ENCODE measurements around the gene C18orf63.

Gene C18orf63

GRCh38 chr18:74399091-74399887, 83.7 kb downstream of the C18orf63 start:
- no peaks in the 10 kb centered on the region for H3K4me1 ChIP-seq (ENCODE audit: insufficient read depth, low read length)
- no peaks in the 10 kb centered on the region for H3K27me3 ChIP-seq (ENCODE audit: insufficient read depth, low read length)
- no peak overlapping the region for H3K9ac ChIP-seq (ENCODE audit: low read depth, low read length)
- no peak overlapping the region for H3K4me3 ChIP-seq (ENCODE audit: low read length)
- no peaks in the 10 kb centered on the region for H3K36me3 ChIP-seq (ENCODE audit: insufficient read depth, low read depth, low read length)
- no peak overlapping the region for H3K27ac ChIP-seq (ENCODE audit: low read length)
- H3K9me3 ChIP-seq (ENCODE audit: insufficient read depth, low read depth, low read length), result no peaks in the 10 kb centered on the region

GRCh38 chr18:74400813-74401212, 85.2 kb downstream of the C18orf63 start:
- Histone ChIP-seq H3K9me3 (ENCODE audit: insufficient read depth, low read depth, low read length) (no peaks in the 10 kb centered on the region; the same call in 1 of the 2 replicates), H3K27ac (ENCODE audit: low read length) (no peak overlapping the region), H3K36me3 (ENCODE audit: insufficient read depth, low read depth, low read length) (no peaks in the 10 kb centered on the region), H3K9ac (ENCODE audit: low read depth, low read length) (no peak overlapping the region), H3K4me3 (ENCODE audit: low read length) (no peak overlapping the region), H3K27me3 (ENCODE audit: insufficient read depth, low read length) (no peaks in the 10 kb centered on the region), H3K4me1 (ENCODE audit: insufficient read depth, low read length) (no peaks in the 10 kb centered on the region)

GRCh38 chr18:74402806-74403433, 87.3 kb downstream of the C18orf63 start:
- no peak overlapping the region for H3K27ac ChIP-seq (ENCODE audit: low read length)
- no peaks in the 10 kb centered on the region for H3K36me3 ChIP-seq (ENCODE audit: insufficient read depth, low read depth, low read length)
- H3K27me3 ChIP-seq (ENCODE audit: insufficient read depth, low read length), result no peaks in the 10 kb centered on the region
- no peak overlapping the region for H3K4me3 ChIP-seq (ENCODE audit: low read length)
- no peaks in the 10 kb centered on the region for H3K4me1 ChIP-seq (ENCODE audit: insufficient read depth, low read length)
- H3K9ac ChIP-seq (ENCODE audit: low read depth, low read length), result no peak overlapping the region
- H3K9me3 ChIP-seq (ENCODE audit: insufficient read depth, low read depth, low read length), result no peaks in the 10 kb centered on the region; the same call in 1 of the 2 replicates

- Histone ChIP-seq H3K36me3 (ENCODE audit: insufficient read depth, low read depth, low read length) (no peaks in the 10 kb centered on the region), H3K27me3 (ENCODE audit: insufficient read depth, low read length) (no peaks in the 10 kb centered on the region), H3K4me3 (ENCODE audit: low read length) (no peak overlapping the region), H3K9me3 (ENCODE audit: insufficient read depth, low read depth, low read length) (no peaks in the 10 kb centered on the region; the same call in 1 of the 2 replicates), H3K4me1 (ENCODE audit: insufficient read depth, low read length) (no peaks in the 10 kb centered on the region; the same call in 1 of the 2 replicates), H3K9ac (ENCODE audit: low read depth, low read length) (no peak overlapping the region), H3K27ac (ENCODE audit: low read length) (no peak overlapping the region)
Observed at GRCh38 chr18:74407888-74408287, 92.2 kb downstream of the C18orf63 start.

Measured in iPS-20b (cell line).